ENCODE measurements around the gene SNAPC2. TPM values are rescaled to one million over a fixed set of nuclear protein-coding genes. Genes with fewer than 3 reads are reported as not detected.

Gene SNAPC2
- total RNA-seq, 1 donor from 2014 or later, result 17.4 TPM

- intact Hi-C loops (cut with DNase I), result no loop called here
- Histone ChIP-seq H3K27me3 (no peaks in the 10 kb centered on the region), H3K4me1 (no peaks in the 10 kb centered on the region), H3K4me3 (no peak overlapping the region), H3K27ac (no peak overlapping the region), H3K9me3 (no peaks in the 10 kb centered on the region), H3K36me3 (peaks cover 0 to 61% of the 10 kb centered on the region in 2 donors)
- DNase-seq (ENCODE audit: extremely low spot score in 2 of 2), result no peak
- no peak for TF ChIP-seq CTCF (IDR thresholded peaks at IDR 0.05)
Measured at GRCh38 chr19:7971553-7972520, 51.7 kb downstream of the SNAPC2 start.

Other genes starting within 250 kb of the SNAPC2 start
- gene MCEMP1, start 243.2 kb upstream of the SNAPC2 start, total RNA-seq, result not detected
- 87.2 TPM for gene TRAPPC5, start 239.5 kb upstream of the SNAPC2 start, total RNA-seq
- not detected for gene FCER2, start 218.2 kb upstream of the SNAPC2 start, total RNA-seq
- gene CLEC4G, start 188.2 kb upstream of the SNAPC2 start, total RNA-seq, result 0.98 TPM
- gene CD209, start 172.8 kb upstream of the SNAPC2 start, total RNA-seq, result 8.8 TPM
- not detected for gene CLEC4M, start 157.1 kb upstream of the SNAPC2 start, total RNA-seq
- 17.2 TPM for gene EVI5L, start 90.1 kb upstream of the SNAPC2 start, total RNA-seq
- not detected for gene PRR36, start 45.9 kb upstream of the SNAPC2 start, total RNA-seq
- gene LRRC8E, start 31.8 kb upstream of the SNAPC2 start, total RNA-seq, result 6.6 TPM
- 26.8 TPM for gene MAP2K7, start 16.5 kb upstream of the SNAPC2 start, total RNA-seq
- 1.5 TPM for gene TGFBR3L, start 5.5 kb upstream of the SNAPC2 start, total RNA-seq
- 14.2 TPM for gene CTXN1, start 5.8 kb downstream of the SNAPC2 start, total RNA-seq
- gene TIMM44, start 23.3 kb downstream of the SNAPC2 start, total RNA-seq, result 76.1 TPM
- 40.5 TPM for gene ELAVL1, start 85.3 kb downstream of the SNAPC2 start, total RNA-seq
- gene CCL25, start 132.4 kb downstream of the SNAPC2 start, total RNA-seq, result not detected
- gene FBN3, start 229.3 kb downstream of the SNAPC2 start, total RNA-seq, result not detected